ENCODE results near the gene ABLIM1. TPM values are rescaled to one million over a fixed set of nuclear protein-coding genes. Genes with fewer than 3 reads are reported as not detected.

ABLIM1 gene
- total and polyA plus RNA-seq, 5 experiments from 2014 or later: 267 to 430 (median 388) TPM

DNA sequence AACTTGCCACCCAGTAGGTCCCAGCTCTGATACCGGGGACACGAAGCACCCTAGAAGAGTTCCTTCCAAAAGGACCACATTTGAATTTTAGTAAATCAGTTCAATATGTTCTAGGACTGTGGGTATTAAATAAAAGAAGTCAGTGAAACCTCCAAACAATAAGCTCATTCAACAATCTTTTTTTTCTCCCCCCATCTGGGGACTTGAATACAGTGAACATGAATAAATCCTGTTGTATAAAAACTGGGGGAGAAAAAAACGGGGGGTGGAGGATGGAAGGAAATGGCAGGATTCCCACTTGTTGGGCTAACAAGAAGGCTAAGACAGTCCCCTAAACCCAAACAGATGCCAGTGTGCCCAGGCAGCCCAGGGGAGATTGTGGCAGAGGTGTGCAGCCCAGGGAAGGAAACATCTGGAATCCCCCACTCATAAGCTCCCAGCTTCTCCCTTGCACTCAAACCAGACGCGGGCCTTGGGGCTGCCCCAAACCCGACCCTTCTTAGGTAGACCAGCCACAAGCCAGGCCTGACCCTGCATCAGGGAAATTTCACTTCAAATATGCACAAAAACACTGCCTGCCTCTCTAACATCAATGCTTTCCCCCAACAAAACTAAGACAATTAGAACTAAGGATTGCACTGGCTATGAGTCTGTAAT, 262.6 kb downstream of the ABLIM1 start:
- peaks cover 13 to 53% (median 36%) of the 10 kb centered on the region in 5 donors for H3K27me3 Mint-ChIP-seq

DNA sequence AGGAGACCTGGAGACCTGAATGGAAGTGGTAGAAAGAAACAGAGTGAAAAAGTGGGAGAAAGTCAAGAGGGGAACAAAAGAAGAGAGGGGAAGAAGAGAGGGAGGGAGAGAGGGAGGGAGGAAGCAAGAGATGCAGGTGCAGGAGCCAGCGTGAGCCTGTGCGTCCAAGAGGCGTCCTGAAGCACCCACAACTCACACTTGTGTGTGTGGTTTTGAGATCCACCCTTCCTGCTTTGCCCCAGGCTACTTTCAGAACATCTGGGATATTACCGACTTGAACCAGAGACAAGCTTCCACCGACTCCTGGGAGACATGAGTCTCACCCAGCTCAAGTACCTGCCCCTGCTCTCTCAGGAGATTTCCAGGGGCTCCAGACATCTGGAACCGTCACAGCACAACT, 263.5 kb downstream of the ABLIM1 start:
- DNase-seq (no peak), ATAC-seq (no peak)
- no peak overlapping the region for H3K27ac Mint-ChIP-seq
- H3K4me3 Mint-ChIP-seq: no peak overlapping the region
- POLR2A ChIA-PET: no interaction called here
- no peaks in the 10 kb centered on the region for H3K9me3 Mint-ChIP-seq
- H3K27me3 Mint-ChIP-seq: peaks cover 11 to 48% (median 32%) of the 10 kb centered on the region in 5 donors
- H3K4me1 Mint-ChIP-seq: peaks cover 0 to 6% (median 4%) of the 10 kb centered on the region in 4 donors
- no peaks in the 10 kb centered on the region for H3K36me3 Mint-ChIP-seq

More for the DNA sequence above, 262.6 kb downstream of the ABLIM1 start:
- H3K27ac Mint-ChIP-seq: no peak overlapping the region
- DNase-seq (no peak), ATAC-seq (no peak)
- H3K36me3 Mint-ChIP-seq: no peaks in the 10 kb centered on the region
- POLR2A ChIA-PET: no interaction called here
- peaks cover 0 to 6% (median 4%) of the 10 kb centered on the region in 4 donors for H3K4me1 Mint-ChIP-seq
- no peak overlapping the region for H3K4me3 Mint-ChIP-seq
- H3K9me3 Mint-ChIP-seq: no peaks in the 10 kb centered on the region

DNA sequence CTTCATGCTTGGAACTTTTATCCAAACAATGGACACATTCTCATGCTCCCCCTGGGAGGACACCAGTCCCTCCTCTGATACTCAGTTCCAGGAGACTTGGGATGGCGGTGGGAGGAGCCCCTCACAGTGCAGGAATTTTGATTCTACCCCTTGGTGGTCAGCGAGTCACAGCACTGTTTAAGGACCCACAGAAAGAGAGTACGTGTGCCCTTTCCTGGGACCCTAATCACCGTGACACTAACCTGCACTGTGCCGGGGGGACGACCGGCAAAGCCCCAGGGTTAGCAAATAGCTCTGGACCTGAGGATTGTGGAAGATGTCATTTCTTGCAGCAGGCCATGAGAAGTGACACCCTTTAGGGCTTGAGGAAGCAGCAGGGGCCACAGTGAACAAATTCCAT, 264.2 kb downstream of the ABLIM1 start:
- no peak for ATAC-seq
- Mint-ChIP-seq H3K4me1 (peaks cover 0 to 6% (median 4%) of the 10 kb centered on the region in 4 donors), H3K27me3 (peaks cover 6 to 43% (median 25%) of the 10 kb centered on the region in 5 donors), H3K9me3 (no peaks in the 10 kb centered on the region), H3K27ac (no peak overlapping the region), H3K36me3 (no peaks in the 10 kb centered on the region), H3K4me3 (no peak overlapping the region)
- POLR2A ChIA-PET: no interaction called here
- no peak for DNase-seq

DNA sequence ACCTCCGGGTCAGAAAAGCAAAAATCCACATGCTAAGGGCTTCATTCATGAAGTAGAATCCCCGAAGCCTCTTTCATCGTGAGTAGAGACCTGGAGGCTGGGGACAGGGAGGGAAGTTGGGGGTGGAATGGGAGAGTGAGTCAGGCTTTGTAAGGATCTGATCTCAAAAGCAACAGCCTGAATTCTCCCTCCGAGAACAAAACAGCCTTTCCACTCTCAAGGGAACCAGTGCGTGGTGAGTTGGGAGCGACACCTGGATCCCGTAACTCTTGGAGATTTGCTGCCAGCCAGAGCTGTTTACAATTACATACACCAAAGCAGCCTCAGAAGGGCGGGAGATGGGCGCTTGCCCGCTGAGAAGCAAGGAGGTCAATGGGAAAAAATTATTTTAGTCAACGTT, 264.6 kb downstream of the ABLIM1 start:
- DNase-seq (no peak), ATAC-seq (no peak)
- Mint-ChIP-seq H3K27me3 (peaks cover 6 to 42% (median 23%) of the 10 kb centered on the region in 5 donors), H3K4me3 (no peak overlapping the region), H3K4me1 (peaks cover 0 to 6% (median 4%) of the 10 kb centered on the region in 4 donors), H3K36me3 (no peaks in the 10 kb centered on the region), H3K9me3 (no peaks in the 10 kb centered on the region), H3K27ac (no peak overlapping the region)
- POLR2A ChIA-PET: no interaction called here

DNA sequence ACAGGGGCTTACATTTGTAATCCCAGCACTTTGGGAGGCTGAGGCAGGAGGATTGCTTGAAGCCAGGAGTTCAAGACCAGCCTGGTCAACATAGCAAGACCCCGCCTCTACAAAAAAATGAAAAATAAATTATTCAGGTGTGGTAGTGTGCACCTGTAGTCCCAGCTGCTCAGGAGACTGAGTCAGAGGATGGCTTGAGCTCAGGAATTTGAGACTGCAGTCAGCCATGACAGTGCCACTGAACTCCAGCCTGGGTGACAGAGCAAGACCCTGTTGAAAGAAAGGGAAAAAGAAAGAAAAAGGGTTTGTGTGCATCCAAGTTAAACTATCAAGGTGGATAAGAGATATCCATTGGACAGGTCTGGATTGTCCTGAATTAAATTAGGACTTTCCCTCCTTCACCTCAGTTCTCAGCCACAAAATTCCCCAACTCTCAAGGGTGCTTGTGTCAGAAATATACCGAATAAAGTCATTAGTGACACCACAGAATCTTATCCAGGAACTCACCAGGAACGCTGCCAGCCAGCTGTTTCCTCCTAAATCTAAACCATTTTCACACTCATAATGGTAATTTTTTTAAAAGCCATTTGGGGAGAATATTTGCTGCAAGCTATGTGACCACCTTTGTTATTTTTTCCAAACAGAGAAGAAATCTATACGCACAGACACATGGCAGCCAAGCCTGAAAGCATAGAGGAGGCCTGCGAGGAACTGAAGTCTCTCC, 265.8 kb downstream of the ABLIM1 start:
- Mint-ChIP-seq H3K36me3 (no peaks in the 10 kb centered on the region), H3K4me1 (peaks cover 0 to 3% (median 0%) of the 10 kb centered on the region in 4 donors), H3K4me3 (no peak overlapping the region), H3K27me3 (peaks cover 7 to 43% (median 27%) of the 10 kb centered on the region in 5 donors), H3K27ac (no peak overlapping the region), H3K9me3 (no peaks in the 10 kb centered on the region)
- DNase-seq: no peak
- POLR2A ChIA-PET: no interaction called here
- ATAC-seq: no peak

DNA sequence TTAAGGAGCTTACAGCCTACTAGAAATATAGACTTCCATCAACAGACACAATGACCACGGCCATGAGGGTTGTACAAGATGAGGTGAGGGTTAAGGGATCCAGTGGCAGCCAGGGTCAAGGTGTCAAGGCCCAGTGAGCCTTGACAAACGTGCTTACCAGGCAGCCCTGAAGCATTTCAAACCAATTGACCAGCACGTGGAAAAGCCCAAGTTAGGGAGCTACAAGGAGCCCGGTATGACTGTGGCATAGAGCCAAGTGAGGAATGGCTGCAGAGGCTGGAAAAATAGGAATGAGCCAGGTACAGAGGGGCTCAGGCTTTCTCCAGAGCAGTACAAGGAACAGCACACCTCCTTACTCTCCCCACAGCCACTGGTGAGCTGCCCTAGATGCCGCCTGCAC, 266.5 kb downstream of the ABLIM1 start:
- H3K36me3 Mint-ChIP-seq: no peaks in the 10 kb centered on the region
- ATAC-seq (no peak), DNase-seq (no peak)
- H3K4me1 Mint-ChIP-seq: peaks cover 0 to 3% (median 0%) of the 10 kb centered on the region in 4 donors
- H3K27ac Mint-ChIP-seq: peak overlapping the region in 1 of 10 donors; percentile 40
- H3K9me3 Mint-ChIP-seq: no peaks in the 10 kb centered on the region
- peaks cover 9 to 38% (median 24%) of the 10 kb centered on the region in 5 donors for H3K27me3 Mint-ChIP-seq
- H3K4me3 Mint-ChIP-seq: no peak overlapping the region
- POLR2A ChIA-PET: no interaction called here

DNA sequence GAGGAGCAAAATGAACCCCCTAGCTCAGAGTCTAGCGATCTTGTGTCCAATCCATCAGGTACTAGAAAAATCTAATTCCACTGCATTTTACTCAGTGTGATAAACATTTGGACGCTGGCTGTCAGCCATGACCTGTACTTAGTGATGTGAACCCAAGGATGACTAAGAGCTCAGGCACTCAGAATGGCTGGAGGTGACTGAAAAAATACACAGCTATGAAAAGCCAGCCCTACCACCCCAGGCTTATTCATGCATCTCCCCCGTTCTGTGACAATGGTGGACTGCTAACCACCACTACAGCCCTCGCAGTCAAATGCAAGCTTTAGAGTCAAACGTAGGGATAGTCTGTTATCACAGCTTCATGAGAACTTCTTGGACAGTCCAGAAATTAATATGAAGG, 268.6 kb downstream of the ABLIM1 start:
- H3K27ac Mint-ChIP-seq: no peak overlapping the region
- H3K27me3 Mint-ChIP-seq: peaks cover 6 to 27% (median 19%) of the 10 kb centered on the region in 5 donors
- POLR2A ChIA-PET: no interaction called here

DNA sequence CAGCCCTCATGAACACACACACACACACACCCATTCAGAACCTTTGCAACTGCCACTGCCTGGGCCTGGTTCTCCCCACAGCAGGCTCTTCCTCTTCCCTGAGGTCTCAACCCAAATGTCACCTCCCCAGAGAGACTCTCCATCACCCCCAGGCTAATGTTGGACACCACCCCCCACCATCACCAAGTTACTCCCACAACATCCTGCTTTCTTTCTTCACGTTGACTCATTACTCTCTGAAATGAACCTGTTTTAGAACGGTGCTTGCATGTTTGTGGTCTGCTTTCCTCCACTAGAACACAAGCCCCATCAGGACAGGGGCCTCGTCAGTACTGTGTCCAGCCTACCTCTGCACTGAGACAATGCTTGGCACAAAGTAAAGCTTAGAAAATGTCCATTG, 269.8 kb downstream of the ABLIM1 start:
- Mint-ChIP-seq H3K4me3 (no peak overlapping the region), H3K9me3 (no peaks in the 10 kb centered on the region), H3K4me1 (peaks cover 0 to 3% (median 0%) of the 10 kb centered on the region in 4 donors), H3K27ac (no peak overlapping the region), H3K27me3 (peaks cover 6 to 27% (median 13%) of the 10 kb centered on the region in 5 donors), H3K36me3 (no peaks in the 10 kb centered on the region)
- POLR2A ChIA-PET: no interaction called here
- ATAC-seq (no peak), DNase-seq (no peak)

More for the DNA sequence above, 268.6 kb downstream of the ABLIM1 start:
- DNase-seq (no peak), ATAC-seq (no peak)
- Mint-ChIP-seq H3K36me3 (no peaks in the 10 kb centered on the region), H3K4me1 (peaks cover 0 to 3% (median 0%) of the 10 kb centered on the region in 4 donors), H3K9me3 (no peaks in the 10 kb centered on the region), H3K4me3 (no peak overlapping the region)

DNA sequence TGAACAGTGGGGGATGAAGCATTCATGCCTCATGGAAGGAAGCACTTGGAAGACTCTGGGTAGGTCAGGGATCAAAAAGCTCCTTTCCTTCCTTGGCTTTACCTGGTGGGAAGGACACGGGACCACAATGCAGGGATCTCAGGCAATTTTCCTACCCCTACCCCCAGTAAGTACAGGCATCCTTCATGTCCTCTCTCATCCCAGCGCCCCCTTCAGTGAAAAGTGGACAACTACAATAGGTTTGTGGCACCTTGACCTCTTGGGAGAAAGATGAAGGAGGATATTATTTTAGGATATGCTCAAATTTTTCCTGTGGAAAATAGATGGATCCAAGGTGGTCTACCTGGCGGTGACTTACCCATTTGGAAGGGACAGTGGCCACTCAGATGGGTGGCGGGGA, 270.3 kb downstream of the ABLIM1 start:
- POLR2A ChIA-PET: no interaction called here
- Mint-ChIP-seq H3K4me3 (no peak overlapping the region), H3K36me3 (no peaks in the 10 kb centered on the region), H3K27me3 (peaks cover 6 to 27% (median 12%) of the 10 kb centered on the region in 5 donors), H3K9me3 (no peaks in the 10 kb centered on the region), H3K4me1 (peaks cover 0 to 3% (median 0%) of the 10 kb centered on the region in 4 donors), H3K27ac (no peak overlapping the region)
- DNase-seq (no peak), ATAC-seq (no peak)

DNA sequence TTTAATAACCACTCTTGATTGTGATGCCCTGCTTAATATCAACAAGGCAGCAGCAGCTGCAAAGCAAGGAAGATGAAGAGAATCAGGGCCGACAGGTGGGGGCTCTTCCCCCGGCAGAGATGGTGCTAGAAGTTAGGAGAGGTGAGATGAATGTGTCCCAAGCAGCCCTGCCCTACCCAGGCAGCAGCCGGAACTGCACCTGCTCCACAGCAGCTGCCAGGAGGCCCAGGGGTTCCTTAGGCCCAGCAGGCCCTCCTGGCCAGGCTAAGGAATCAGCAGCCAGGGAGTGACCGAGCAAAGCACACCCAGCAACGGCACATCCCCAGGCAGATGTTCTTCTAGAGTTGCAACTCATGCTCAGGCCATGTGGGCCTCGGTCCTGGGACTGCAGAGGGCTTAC, 271.6 kb downstream of the ABLIM1 start:
- H3K27ac Mint-ChIP-seq: no peak overlapping the region
- ATAC-seq: no peak

DNA sequence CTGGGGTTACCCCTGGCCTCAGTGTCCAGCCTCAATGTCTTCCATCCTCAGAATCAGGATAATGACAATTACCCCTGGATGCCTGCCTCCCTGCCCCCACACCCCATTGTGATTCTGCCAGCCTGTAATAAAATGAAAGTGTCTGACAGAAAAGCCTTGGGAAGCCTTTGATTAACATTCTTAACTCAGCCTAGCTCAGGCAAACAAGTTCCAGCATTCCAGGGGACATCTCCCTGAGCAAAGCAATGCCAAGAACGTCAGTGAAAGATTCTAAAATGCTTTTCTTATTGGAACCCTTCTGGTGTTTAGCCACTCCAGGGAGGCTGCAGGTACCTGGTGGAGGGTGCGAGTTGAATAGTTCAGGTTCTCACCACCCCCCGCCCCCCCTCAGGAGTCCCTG, 272.5 kb downstream of the ABLIM1 start:
- Mint-ChIP-seq H3K36me3 (no peaks in the 10 kb centered on the region), H3K27ac (no peak overlapping the region), H3K9me3 (no peaks in the 10 kb centered on the region), H3K4me3 (no peak overlapping the region), H3K4me1 (peaks cover 0 to 3% (median 0%) of the 10 kb centered on the region in 4 donors), H3K27me3 (peaks cover 9 to 16% (median 13%) of the 10 kb centered on the region in 5 donors)
- ATAC-seq (no peak), DNase-seq (no peak)
- POLR2A ChIA-PET: no interaction called here

More for the DNA sequence above, 271.6 kb downstream of the ABLIM1 start:
- Mint-ChIP-seq H3K27me3 (peaks cover 9 to 18% (median 14%) of the 10 kb centered on the region in 5 donors), H3K36me3 (no peaks in the 10 kb centered on the region), H3K9me3 (no peaks in the 10 kb centered on the region), H3K4me3 (no peak overlapping the region), H3K4me1 (peaks cover 0 to 3% (median 0%) of the 10 kb centered on the region in 4 donors)
- POLR2A ChIA-PET: no interaction called here
- DNase-seq: no peak

DNA sequence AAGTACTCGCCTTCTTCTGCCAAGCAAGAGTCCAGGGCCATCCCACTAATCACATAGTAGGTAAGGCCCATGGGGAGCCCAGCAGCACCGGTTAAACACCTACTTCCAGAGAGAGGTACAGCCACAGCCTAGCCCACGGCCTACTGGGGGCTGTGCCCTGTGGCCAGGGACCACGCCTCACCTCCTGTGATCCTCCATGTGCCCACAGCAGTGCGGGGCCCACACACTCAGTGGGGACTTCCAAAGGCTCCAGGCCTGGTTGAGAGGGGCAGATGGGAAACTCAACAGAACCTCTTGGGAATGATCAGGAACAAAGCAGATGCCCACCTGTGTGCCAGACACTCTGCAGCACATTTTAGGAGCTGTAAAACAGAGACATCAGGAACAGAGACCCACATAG, 273.5 kb downstream of the ABLIM1 start:
- H3K27me3 Mint-ChIP-seq: peaks cover 10 to 23% (median 15%) of the 10 kb centered on the region in 5 donors
- no peaks in the 10 kb centered on the region for H3K36me3 Mint-ChIP-seq
- no peak overlapping the region for H3K4me3 Mint-ChIP-seq
- ATAC-seq (no peak), DNase-seq (no peak)
- no peaks in the 10 kb centered on the region for H3K9me3 Mint-ChIP-seq
- H3K4me1 Mint-ChIP-seq: peaks cover 0 to 3% (median 0%) of the 10 kb centered on the region in 4 donors
- POLR2A ChIA-PET: no interaction called here
- peak overlapping the region in 1 of 10 donors; percentile 22 for H3K27ac Mint-ChIP-seq

DNA sequence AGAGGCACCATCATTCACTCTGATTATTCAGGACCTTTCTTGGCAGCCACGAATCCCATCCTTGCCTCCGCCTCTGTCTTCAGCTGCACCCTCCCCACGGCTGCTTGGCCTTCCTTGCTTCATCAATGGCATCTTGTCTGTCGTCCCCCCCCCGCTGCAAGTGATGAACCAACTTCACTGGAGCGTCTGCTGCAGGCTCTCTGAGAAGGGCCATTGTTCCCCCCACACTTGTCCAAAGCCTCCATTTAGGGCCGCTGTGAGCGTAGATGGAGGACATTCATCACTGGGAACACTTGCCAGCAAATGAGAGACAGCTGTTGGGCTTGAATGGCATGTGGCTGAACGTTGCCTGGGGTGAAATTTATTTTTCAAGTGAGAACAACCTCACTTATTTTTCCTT, 273.9 kb downstream of the ABLIM1 start:
- Mint-ChIP-seq H3K27ac (no peak overlapping the region), H3K9me3 (no peaks in the 10 kb centered on the region), H3K27me3 (peaks cover 10 to 23% (median 15%) of the 10 kb centered on the region in 5 donors), H3K4me1 (peaks cover 0 to 3% (median 0%) of the 10 kb centered on the region in 4 donors), H3K36me3 (no peaks in the 10 kb centered on the region), H3K4me3 (no peak overlapping the region)
- POLR2A ChIA-PET: no interaction called here
- no peak for DNase-seq
- ATAC-seq: no peak

Measured in naive thymus-derived CD8-positive, alpha-beta T cell (primary cell).